C4-2B (cell line): ENCODE measurements around the gene ARHGAP42.

Experiments
- ZFX ChIP-seq: fragments of 450-650 bp; IDR thresholded peaks from 2 replicates; pipeline ENCODE4 v1.6.1; 2017
- TF ChIP-seq, protein P1 (sequence below): fragments of 450-650 bp; conservative IDR thresholded peaks from 2 replicates; pipeline ENCODE4 v1.5.1; 2017; ENCODE audit warnings: mild to moderate bottlenecking

- TF ChIP-seq, protein P1, sequence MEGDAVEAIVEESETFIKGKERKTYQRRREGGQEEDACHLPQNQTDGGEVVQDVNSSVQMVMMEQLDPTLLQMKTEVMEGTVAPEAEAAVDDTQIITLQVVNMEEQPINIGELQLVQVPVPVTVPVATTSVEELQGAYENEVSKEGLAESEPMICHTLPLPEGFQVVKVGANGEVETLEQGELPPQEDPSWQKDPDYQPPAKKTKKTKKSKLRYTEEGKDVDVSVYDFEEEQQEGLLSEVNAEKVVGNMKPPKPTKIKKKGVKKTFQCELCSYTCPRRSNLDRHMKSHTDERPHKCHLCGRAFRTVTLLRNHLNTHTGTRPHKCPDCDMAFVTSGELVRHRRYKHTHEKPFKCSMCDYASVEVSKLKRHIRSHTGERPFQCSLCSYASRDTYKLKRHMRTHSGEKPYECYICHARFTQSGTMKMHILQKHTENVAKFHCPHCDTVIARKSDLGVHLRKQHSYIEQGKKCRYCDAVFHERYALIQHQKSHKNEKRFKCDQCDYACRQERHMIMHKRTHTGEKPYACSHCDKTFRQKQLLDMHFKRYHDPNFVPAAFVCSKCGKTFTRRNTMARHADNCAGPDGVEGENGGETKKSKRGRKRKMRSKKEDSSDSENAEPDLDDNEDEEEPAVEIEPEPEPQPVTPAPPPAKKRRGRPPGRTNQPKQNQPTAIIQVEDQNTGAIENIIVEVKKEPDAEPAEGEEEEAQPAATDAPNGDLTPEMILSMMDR = peak; percentile 44
- TF ChIP-seq ZFX = no peak
Observed at GRCh38 chr11:100841711-100842407, 154.8 kb downstream of the ARHGAP42 start.
